ENCODE results near the gene ST7. TPM values are rescaled to one million over a fixed set of nuclear protein-coding genes. Genes with fewer than 3 reads are reported as not detected.

The ST7 gene
- total and polyA plus RNA-seq, 2 experiments from 2014 or later, result 9.9 to 18.3 TPM

- TF ChIP-seq REST (IDR thresholded peaks at IDR 0.05; ENCODE audit: unreplicated experiment), result no peak
- TF ChIP-seq NANOG (IDR thresholded peaks at IDR 0.05; ENCODE audit: borderline replicate concordance), result no peak
- no peak for TF ChIP-seq STAT1 (IDR thresholded peaks at IDR 0.05; ENCODE audit: unreplicated experiment)
- no peak for TF ChIP-seq CTCF (conservative IDR thresholded peaks at IDR 0.05; ENCODE audit: low read depth in 2 of 2)
- no peak for TF ChIP-seq JUNB (IDR thresholded peaks at IDR 0.05; ENCODE audit: unreplicated experiment)
These were observed 190.3 kb downstream of the ST7 start (continued) for GRCh38 chr7:117143580-117143979.

- H2AFZ ChIP-seq, result no peak overlapping the region
- no peak for ATAC-seq
- H3K36me3 Mint-ChIP-seq (ENCODE audit: low read depth), result peaks cover 4% of the 10 kb centered on the region
- no peak overlapping the region for H3K27ac Mint-ChIP-seq
- DNase-seq (ENCODE audit: low spot score), result no peak
- no peaks in the 10 kb centered on the region for H3K27me3 ChIP-seq (ENCODE audit: insufficient read depth)
- peaks cover 43% of the 10 kb centered on the region for H3K4me1 ChIP-seq (ENCODE audit: insufficient read depth)
- no peaks in the 10 kb centered on the region for H3K79me2 ChIP-seq (replicated peaks; ENCODE audit: insufficient read depth)
- H3K4me1 Mint-ChIP-seq, result peaks cover 54% of the 10 kb centered on the region
- H3K4me3 Mint-ChIP-seq, result no peak overlapping the region
- TF ChIP-seq ZNF114 (CRISPR knock-in tag; IDR thresholded peaks at IDR 0.05), result no peak
- no peak for TF ChIP-seq ZNF462 (CRISPR knock-in tag; IDR thresholded peaks at IDR 0.05)
- TF ChIP-seq CTCF (conservative IDR thresholded peaks at IDR 0.05; ENCODE audit: low read depth in 2 of 2), result no peak
- TF ChIP-seq ZNF331 (CRISPR knock-in tag; IDR thresholded peaks at IDR 0.05; ENCODE audit: low read depth), result no peak
- H4K20me1 ChIP-seq (replicated peaks; ENCODE audit: insufficient read depth), result no peaks in the 10 kb centered on the region
- no peaks in the 10 kb centered on the region for H3K9me3 Mint-ChIP-seq
- H3K27me3 Mint-ChIP-seq (ENCODE audit: insufficient read depth, low read depth, poor library complexity), result no peaks in the 10 kb centered on the region
- H3K4me2 ChIP-seq, result no peak overlapping the region
- no peaks in the 10 kb centered on the region for H3F3A ChIP-seq (replicated peaks; ENCODE audit: low read depth)
- no peak overlapping the region for H3K27ac ChIP-seq (ENCODE audit: low read depth)
- no peaks in the 10 kb centered on the region for H3K36me3 ChIP-seq (ENCODE audit: insufficient read depth)
- H3K9me2 ChIP-seq (ENCODE audit: insufficient read depth), result no peaks in the 10 kb centered on the region
- no peak overlapping the region for H3K4me3 ChIP-seq
These were observed 192.0 kb downstream of the ST7 start for GRCh38 chr7:117145333-117145732.
